B cell (primary cell): ENCODE results near the gene BMERB1.

Source experiments
- CTCF ChIP-seq: fragments of 200-600 bp; IDR thresholded peaks from one replicate; pipeline ENCODE4 v1.8.0; 2022; ENCODE audit warnings: antibody characterized with exemption, mild to moderate bottlenecking
- EZH2 ChIP-seq: IDR thresholded peaks from 2 replicates; pipeline ENCODE4 v1.6.1; 2012; ENCODE audit warnings: borderline replicate concordance, low read depth, mild to moderate bottlenecking, moderate library complexity, low read length; ENCODE audit not compliant: insufficient read depth, poor library complexity, severe bottlenecking

GRCh38 chr16:15610369-15610871, 176.0 kb downstream of the BMERB1 start:
- TF ChIP-seq CTCF = no peak
- TF ChIP-seq EZH2 = no peak
